HepG2 (cell line): ENCODE measurements around the gene ZFPM1. TPM values are rescaled to one million over a fixed set of nuclear protein-coding genes. Genes with fewer than 3 reads are reported as not detected.

Experiments
- ARID4A ChIP-seq: sonication (generic); formaldehyde crosslinking; IDR thresholded peaks from 2 replicates; pipeline ENCODE4 v1.5.0; 2020; ENCODE audit warnings: mild to moderate bottlenecking, missing genetic modification reagents, borderline replicate concordance
- BCL3 ChIP-seq: sonication (generic); formaldehyde crosslinking; IDR thresholded peaks from 2 replicates; pipeline ENCODE4 v1.5.1; 2020; ENCODE audit warnings: mild to moderate bottlenecking, missing genetic modification reagents, moderate library complexity
- CBX5 ChIP-seq: sonication (generic); formaldehyde crosslinking; IDR thresholded peaks from 2 replicates; pipeline ENCODE4 v1.4.0; 2020; ENCODE audit warnings: missing genetic modification reagents, borderline replicate concordance
- DRAP1 ChIP-seq: IDR thresholded peaks from 2 replicates; pipeline ENCODE4 v1.6.1; 2016; ENCODE audit warnings: missing genetic modification reagents, missing compliant biosample characterization
- HMGXB4 ChIP-seq, 2 experiments: sonication (generic) in 1 of 2; formaldehyde crosslinking in 1 of 2; IDR thresholded peaks; 2 replicates each; pipeline versions ENCODE4 v1.4.0 to v1.6.1; 2018 to 2020; ENCODE audit warnings: missing genetic modification reagents in 2 of 2, borderline replicate concordance in 1 of 2, low read depth in 1 of 2, mild to moderate bottlenecking in 1 of 2, missing biosample characterization in 1 of 2
- HOXA9 ChIP-seq: sonication (generic); formaldehyde crosslinking; IDR thresholded peaks from 2 replicates; pipeline ENCODE4 v1.8.1; 2022; ENCODE audit warnings: missing genetic modification reagents, mild to moderate bottlenecking, moderate library complexity, borderline replicate concordance
- KAT7 ChIP-seq: IDR thresholded peaks from 2 replicates; pipeline ENCODE4 v1.6.1; 2018; ENCODE audit warnings: borderline replicate concordance, missing compliant biosample characterization
- LCORL ChIP-seq, 2 experiments: fragments of 450-650 bp in 1 of 2; sonication (generic) in 1 of 2; formaldehyde crosslinking in 1 of 2; IDR thresholded peaks; 2 replicates each; pipeline versions ENCODE4 v1.5.0 to v1.6.1; 2017 to 2020; ENCODE audit warnings: antibody characterized with exemption in 1 of 2, missing genetic modification reagents in 1 of 2
- MTA1 ChIP-seq: sonication (generic); formaldehyde crosslinking; IDR thresholded peaks from 2 replicates; pipeline ENCODE4 v1.4.0; 2020; ENCODE audit warnings: missing genetic modification reagents, mild to moderate bottlenecking, borderline replicate concordance
- STAG1 ChIP-seq: sonication (generic); formaldehyde crosslinking; IDR thresholded peaks from 2 replicates; pipeline ENCODE4 v1.4.0; 2020; ENCODE audit warnings: missing genetic modification reagents
- UBTF ChIP-seq: sonication (generic); formaldehyde crosslinking; IDR thresholded peaks from 2 replicates; pipeline ENCODE4 v1.4.0; 2020; ENCODE audit warnings: mild to moderate bottlenecking, missing genetic modification reagents
- ZBTB38 ChIP-seq: sonication (generic); formaldehyde crosslinking; IDR thresholded peaks from 2 replicates; pipeline ENCODE4 v1.5.1; 2020; ENCODE audit warnings: mild to moderate bottlenecking, missing genetic modification reagents
- ZNF180 ChIP-seq: sonication (generic); formaldehyde crosslinking; IDR thresholded peaks from 2 replicates; pipeline ENCODE4 v1.4.0; 2020; ENCODE audit warnings: low read depth, missing genetic modification reagents, borderline replicate concordance
- ZNF567 ChIP-seq: sonication (generic); formaldehyde crosslinking; IDR thresholded peaks from 2 replicates; pipeline ENCODE4 v1.8.1; 2023; ENCODE audit warnings: mild to moderate bottlenecking, missing genetic modification reagents, borderline replicate concordance
- ZNF580 ChIP-seq: IDR thresholded peaks from 2 replicates; pipeline ENCODE4 v1.6.1; 2016; ENCODE audit warnings: low read depth, borderline replicate concordance
- polyA plus RNA-seq, 8 experiments: library from polyadenylated mRNA; depleted of rRNA in 3 of 8; stranded (reverse) in 7 of 8; unstranded in 1 of 8; fragments of >200 nt; fragmentation: Illumina TruSeq in 4 of 8; extraction: Trizol in 4 of 8; gene quantifications; 2 replicates each; pipeline versions ENCODE4 v1.2.1 to v1.2.3, GENCODE V29; 2011 to 2016; ENCODE audit warnings: low read depth in 4 of 8, missing spikeins in 1 of 8, mixed read lengths in 1 of 8; ENCODE audit not compliant: insufficient read depth in 1 of 8
- total RNA-seq, 5 experiments: library from RNA; depleted of rRNA; stranded (reverse); fragments of >200 nt; fragmentation: Illumina TruSeq; extraction: Trizol; gene quantifications; 2 replicates each; pipeline ENCODE4 v1.2.3, GENCODE V29; 2016; ENCODE audit warnings: low read depth in 1 of 5

Gene ZFPM1
- total and polyA plus RNA-seq, 2 of the 13 experiments (the other 11 are each of a cell fraction or from before 2014, with no cell fraction given): 1.3 to 3.8 TPM

GRCh38 chr16:88505405-88506082 is 52.5 kb downstream of the ZFPM1 start (continued):
- TF ChIP-seq HOXA9 (CRISPR knock-in tag): 0 out of 2 replicates have a peak, but pooled peaks have one; percentile 47
- TF ChIP-seq ZBTB38 (CRISPR knock-in tag): no peak
- TF ChIP-seq HMGXB4 (CRISPR knock-in tag; IDR thresholded peaks at IDR 0.05; ENCODE audit: borderline replicate concordance in 1 of 2, low read depth in 1 of 2): peak; percentile 16 to 72; a peak in 1 of 4 replicates
- 0 out of 2 replicates have a peak, but pooled peaks have one; percentile 5 for TF ChIP-seq DRAP1 (CRISPR knock-in tag)
- peak; percentile 25; the same call in 1 of the 2 replicates for TF ChIP-seq ZNF567
- 0 out of 2 replicates have a peak, but pooled peaks have one; percentile 51 for TF ChIP-seq UBTF
- 0 out of 2 replicates have a peak, but pooled peaks have one; percentile 4 for TF ChIP-seq BCL3 (CRISPR knock-in tag)
- 0 out of 2 replicates have a peak, but pooled peaks have one; percentile 5 for TF ChIP-seq MTA1 (CRISPR knock-in tag)
- TF ChIP-seq STAG1 (CRISPR knock-in tag): peak; percentile 58
- no peak for TF ChIP-seq ARID4A (CRISPR knock-in tag)
- TF ChIP-seq CBX5 (CRISPR knock-in tag): peak; percentile 79; the same call in 1 of the 2 replicates
- peak; percentile 4; the same call in 1 of the 2 replicates for TF ChIP-seq ZNF580
- TF ChIP-seq LCORL (IDR thresholded peaks at IDR 0.05): peak; percentile 48; the same call in 1 of the 2 replicates
- TF ChIP-seq LCORL (CRISPR knock-in tag; IDR thresholded peaks at IDR 0.05): no peak
- TF ChIP-seq KAT7 (CRISPR knock-in tag): 0 out of 2 replicates have a peak, but pooled peaks have one; percentile 12
- 0 out of 2 replicates have a peak, but pooled peaks have one; percentile 31 for TF ChIP-seq ZNF180 (CRISPR knock-in tag)
